Measurements from ENCODE around the gene GJD3.

GJD3 gene

DNA sequence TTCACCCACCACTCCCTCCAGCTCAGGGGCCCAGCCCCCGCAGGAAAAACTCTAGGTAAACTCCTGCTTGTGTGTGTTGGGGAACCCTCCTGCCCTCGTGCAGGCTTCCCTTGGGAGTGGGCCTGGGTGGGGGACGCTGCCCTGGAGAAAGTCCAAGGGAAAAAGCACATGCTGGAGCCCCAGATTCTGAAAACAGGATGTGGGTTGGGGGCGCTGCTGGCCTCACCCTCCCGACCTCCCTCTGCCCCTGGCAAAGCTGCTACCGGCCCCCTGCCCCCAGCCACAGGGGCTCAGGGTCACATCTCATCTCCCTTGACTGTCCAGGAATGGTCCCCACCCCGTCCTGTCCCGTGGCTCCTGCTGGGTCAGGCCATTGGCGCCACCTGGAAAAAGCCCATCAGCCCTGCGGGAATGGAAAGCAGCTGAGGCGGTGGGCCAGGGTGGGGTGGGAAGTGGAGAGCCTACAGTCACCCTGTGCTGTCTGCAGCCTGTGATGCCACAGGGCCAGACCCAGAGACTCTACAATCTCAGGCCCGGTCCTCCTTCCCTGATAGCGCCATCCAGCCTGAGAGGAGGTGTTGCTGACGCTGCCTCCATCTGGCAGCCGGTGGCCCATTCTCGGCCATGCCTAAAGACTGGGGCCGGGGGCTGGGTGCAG lies 2.5 kb upstream of the GJD3 start:
- no peak for DNase-seq

DNA sequence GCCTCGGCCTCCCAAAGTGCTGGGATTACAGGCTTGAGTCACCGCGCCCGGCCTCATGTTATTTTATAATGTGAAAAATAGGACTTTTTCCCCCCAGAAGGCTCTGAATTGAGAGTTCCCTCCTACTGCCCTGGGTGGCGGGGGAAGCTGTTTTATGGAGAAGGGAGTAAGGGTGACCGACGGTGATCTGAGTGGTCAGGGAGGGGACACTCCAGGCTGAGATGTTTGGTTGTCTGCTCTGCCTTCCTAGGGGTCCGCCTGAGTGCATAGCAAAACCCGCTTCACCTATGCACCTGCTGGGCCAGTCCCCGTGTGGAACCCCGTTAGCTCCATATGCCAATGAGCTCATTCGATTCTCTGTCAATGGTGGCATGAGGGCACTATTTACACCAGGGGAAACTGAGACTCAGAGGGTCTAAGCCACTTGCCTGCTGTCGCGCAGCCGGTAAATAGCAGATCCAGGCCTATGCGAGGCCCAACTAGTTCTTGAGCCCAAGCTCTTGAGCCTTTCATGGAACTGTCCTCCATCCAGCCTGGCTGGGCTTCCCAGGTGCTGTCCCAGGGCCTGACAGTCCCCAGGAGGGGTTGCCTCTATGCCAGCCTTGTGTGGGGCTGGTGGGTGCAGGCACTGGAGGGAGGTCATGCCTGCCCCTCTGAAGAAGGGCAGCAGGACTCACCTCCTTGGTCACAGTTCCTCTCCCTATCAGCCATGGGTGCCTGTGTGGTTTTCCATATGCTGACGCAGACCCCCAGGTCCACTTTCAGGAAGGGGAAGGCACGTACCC lies 1.7 kb upstream of the GJD3 start:
- DNase-seq: no peak

DNA sequence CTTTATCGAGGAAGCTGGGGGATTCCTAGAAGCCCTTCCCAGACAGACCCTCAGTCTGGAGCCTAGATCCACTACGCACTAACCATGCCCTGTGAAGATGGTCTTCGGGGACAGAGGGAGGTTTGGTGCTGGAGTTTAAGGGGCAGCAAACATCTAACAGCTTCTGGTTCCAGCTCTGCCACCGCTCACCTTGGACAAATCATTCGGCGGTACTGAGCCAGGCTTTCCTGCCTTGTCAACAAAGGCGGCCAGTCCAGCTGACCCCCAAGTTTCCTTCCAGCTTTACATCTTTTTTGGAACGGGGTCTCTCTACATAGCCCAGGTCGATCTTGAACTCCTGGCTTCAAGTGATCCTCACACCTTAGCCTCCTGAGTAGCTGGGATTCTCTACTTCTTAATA lies 369 bp upstream of the GJD3 start:
- DNase-seq: no peak

DNA sequence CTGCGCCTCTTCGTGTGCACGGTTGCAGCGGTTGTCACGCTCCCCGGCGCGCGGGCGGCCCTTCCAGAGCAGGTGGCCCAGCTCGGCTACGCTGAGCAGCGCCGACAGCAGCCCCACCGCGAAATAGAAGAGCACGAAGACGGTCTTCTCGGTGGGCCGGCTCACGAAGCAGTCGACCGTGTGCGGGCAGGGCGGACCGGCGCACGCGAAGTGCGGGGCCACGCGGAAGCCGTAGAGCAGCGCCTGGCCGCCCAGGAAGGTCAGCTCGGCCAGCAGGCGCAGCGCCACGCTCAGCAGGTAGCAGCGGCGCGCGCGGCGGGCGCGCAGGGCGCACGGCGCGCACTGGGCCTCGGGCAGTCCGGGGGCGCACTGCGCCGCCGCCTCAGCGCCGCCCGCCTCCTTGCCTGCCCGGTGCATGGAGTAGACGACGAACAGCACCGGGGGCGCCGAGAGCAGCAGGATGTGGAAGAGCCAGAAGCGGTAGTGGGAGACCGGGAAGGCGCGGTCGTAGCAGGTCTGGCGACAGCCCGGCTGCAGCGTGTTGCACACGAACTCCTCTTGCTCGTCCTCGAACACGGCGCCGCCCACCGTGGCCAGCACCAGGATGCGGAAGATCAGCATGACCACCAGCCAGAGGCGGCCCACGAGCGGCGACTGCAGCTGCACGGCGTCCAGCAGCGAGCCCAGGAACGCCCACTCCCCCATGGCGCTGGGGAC lies 1.3 kb downstream of the GJD3 start:
- no peak for DNase-seq

DNA sequence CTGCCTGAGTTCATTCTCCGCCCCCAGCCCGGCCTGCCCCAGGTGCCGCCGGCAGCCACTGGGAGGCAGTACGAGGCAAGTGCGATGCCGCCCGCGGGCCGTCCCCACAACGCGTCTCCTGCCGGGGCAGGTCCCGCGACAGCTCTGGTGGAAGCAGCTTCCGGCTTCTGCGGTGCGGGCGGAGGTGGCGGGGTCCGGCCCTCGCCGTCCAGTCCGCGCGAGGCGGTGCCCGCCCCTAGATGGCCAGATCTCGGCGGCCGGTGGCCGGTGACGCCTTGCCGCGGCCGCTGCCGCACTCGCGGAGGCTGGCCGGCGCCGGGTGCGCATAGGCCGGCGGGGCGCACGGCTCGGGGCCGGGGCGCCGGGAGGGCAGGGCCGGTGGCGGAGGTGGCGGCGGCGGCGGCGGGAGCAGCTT lies 1.8 kb downstream of the GJD3 start:
- DNase-seq: peak; percentile 58

DNA sequence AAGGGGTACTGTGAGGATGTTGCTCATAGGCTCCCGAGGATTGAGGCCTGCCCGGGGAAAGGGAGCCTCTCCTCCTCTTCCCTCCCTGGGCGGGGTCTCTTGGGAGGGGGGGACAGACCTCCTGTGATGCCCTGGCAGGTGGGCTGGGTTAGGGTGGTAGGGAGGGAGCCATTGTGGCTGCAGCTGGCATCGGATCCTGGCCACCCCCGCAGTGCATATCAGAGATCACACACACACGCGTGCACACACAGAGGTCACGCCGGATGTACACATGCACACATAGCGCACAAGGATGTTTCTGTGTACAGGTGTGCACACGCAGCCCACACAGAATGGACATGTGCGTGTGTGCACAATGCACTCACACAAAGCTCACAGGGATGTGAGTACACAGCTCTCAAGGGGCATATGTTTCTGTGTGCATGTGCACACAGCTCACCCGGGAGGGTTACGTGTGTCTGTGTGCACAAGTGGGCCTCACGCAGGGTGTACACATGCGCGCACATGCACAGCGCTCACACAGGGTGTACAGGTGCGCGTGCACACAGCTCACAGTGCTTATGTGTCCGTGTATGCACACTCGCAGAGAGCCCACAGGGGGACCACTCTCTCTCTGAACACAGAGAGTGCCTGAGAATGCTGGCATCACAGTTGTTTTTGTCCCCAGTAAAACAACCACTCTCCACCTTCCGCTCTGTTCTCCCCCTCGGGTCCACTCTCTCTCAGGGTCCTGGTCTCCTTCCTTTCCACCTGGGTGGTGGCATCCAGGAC lies 2.4 kb downstream of the GJD3 start:
- DNase-seq: no peak

DNA sequence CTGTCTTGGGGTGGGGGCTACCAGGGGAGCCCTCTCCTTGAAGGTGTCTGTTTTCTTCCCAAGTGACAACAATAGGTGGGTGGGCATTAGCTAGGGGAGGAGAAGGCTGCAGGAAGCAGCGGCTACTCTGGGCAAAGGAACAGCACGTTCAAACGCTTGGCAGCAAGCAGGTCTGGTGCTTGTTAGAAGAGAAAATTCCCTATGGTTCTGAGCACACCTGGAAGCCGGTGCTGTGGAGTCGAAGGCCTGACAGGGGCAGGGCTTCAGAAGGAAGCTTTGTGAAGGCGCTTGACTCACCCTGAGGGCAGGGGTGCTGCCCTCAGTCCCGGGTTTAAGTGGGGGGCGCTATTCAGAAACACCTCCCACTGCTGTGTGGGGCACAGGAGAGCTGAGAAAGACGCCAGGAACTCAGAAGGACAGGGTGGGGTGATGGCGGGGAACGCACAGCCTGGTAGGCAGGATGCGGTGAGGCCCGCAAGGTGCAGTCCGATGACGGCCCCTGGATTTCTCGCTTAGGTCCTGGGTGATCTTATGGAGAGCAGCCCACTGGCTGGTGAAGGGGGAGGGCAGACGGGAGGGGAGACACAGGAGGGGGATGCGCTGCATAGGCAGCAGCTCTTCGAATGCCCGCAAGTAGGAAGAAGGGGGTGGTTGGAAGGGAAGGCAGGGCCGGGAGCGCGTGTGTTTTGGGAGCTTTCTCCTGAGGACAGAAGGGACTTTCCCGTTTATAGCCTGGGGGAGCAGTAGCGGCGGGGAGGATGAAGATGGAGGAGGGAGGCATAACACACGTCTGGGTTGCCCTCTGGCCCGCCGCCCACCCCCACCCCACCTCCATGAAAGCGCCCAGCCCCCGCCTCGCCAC lies 3.2 kb downstream of the GJD3 start:
- DNase-seq: no peak

DNA sequence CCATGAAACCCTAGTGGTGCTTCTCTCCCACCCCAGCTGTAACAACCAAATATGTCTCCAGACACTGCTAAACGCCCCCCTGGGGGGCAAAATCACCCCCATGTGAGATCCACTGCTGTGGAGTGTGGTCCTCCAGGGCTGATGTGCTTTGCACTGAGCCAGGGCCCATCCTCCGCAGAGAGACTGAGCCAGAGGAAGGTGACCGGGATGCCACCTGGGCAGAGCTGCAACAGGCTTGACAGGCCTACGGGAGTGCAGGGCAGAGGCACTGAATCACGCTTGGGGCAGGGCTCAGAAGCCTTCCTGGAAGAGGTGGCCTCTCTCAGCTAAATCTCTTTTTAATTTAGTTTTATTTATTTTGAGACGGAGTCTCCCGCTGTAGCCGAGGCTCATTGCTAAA lies 4.4 kb downstream of the GJD3 start:
- DNase-seq: no peak

DNA sequence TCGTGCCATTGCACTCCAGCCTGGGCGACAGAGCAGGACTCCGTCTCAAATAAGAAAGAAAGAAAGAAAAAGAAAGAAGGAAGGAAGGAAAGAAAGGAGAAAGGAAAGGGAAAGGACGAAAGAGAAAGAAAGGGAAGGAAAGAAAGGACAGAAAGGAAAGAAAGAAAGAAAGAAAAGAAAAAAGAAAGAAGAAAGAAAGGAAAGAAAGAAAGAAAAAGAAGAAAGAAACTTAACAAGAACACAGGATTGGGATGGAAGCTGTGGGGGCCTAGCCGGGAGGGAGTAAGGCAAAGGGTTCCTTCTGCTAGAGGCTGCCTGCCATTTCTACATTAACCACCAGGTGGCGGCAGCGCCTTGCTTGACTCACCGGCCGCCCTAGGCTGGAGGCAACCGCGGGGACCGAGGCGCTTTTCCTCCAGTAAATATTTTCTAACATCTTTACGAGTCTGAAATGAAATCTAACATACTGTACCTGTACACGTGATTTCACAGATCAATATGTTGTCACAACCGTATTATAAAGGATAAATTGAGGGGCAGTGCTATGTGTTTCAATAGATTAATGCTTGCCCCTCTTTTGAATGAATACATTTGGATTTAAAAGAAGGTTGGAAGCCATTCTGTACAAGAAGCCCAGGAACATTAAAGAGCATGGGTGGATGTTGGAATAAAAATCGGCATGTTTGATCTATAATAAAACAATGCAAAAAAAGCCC lies 6.1 kb downstream of the GJD3 start:
- DNase-seq: peak; percentile 78

DNA sequence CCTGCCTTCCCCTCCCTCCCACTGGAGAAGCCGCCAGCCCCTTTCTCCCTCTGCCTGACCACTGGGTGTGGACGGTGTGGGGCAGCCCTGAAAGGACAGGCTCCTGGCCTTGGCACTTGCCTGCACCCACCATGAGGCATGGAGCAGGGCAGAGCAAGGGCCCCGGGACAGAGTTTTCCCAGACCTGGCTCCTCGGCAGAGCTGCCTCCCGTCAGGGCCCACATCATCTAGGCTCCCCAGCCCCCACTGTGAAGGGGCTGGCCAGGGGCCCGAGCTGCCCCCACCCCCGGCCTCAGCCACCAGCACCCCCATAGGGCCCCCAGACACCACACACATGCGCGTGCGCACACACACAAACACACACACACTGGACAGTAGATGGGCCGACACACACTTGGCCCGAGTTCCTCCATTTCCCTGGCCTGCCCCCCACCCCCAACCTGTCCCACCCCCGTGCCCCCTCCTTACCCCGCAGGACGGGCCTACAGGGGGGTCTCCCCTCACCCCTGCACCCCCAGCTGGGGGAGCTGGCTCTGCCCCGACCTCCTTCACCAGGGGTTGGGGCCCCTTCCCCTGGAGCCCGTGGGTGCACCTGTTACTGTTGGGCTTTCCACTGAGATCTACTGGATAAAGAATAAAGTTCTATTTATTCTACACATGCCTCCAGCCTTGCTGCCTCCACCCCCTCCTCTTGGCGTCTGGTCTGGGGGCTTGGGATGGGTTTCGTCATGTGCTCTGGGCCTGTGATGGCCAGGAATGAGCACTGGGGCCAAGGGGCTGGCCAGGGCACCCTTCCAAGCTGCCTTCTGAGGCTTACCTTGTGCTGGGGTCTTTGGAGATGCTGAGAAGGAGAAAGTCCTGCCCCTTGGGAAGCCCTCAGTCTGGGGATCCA lies 7.3 kb downstream of the GJD3 start:
- DNase-seq: no peak

DNA sequence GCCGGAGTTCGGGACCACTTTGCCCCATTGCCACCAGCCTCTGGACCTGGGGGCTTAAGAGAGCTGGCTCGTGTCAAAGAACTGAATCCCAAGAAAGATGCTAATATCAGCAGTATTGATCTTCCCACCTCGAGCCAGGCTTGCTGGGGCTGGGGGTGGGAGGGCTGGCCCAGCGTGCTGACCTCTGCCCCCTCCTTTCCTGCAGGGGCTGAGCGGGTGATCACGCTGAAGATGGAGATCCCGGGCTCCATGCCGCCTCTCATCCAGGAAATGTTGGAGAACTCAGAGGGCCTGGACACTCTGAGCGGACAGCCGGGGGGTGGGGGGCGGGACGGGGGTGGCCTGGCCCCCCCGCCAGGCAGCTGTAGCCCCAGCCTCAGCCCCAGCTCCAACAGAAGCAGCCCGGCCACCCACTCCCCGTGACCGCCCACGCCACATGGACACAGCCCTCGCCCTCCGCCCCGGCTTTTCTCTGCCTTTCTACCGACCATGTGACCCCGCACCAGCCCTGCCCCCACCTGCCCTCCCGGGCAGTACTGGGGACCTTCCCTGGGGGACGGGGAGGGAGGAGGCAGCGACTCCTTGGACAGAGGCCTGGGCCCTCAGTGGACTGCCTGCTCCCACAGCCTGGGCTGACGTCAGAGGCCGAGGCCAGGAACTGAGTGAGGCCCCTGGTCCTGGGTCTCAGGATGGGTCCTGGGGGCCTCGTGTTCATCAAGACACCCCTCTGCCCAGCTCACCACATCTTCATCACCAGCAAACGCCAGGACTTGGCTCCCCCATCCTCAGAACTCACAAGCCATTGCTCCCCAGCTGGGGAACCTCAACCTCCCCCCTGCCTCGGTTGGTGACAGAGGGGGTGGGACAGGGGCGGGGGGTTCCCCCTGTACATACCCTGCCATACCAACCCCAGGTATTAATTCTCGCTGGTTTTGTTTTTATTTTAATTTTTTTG lies 8.5 kb downstream of the GJD3 start:
- no peak for DNase-seq

DNA sequence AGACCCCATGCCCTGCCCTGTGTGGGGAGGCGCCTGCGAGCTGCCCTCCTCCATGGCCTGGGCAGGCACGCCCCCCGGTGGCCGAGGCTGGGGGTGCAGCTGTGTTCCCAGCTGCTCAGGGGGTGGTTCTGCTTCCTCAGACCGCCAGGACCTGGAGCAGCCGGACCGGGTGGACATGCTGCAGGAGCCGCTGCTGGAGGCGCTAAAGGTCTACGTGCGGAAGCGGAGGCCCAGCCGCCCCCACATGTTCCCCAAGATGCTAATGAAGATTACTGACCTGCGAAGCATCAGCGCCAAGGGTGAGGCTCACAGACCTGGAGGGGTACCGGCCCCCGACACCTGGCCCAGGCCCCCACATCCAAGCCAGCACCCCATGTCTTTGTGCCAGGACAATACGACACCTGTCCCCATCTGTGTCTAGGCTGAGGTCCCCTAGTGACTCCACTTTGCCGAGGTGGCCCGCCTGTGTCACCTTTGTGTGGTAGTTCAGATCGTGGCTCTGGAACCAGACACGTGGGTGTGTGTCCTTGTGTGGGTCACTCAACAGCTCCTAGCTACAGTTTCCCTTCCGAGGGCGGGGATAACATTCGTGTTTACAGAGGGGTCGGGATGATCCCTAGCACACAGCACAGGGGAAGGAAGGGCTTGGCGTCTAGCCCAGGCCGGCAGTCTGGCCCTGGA lies 9.3 kb downstream of the GJD3 start:
- no peak for DNase-seq

DNA sequence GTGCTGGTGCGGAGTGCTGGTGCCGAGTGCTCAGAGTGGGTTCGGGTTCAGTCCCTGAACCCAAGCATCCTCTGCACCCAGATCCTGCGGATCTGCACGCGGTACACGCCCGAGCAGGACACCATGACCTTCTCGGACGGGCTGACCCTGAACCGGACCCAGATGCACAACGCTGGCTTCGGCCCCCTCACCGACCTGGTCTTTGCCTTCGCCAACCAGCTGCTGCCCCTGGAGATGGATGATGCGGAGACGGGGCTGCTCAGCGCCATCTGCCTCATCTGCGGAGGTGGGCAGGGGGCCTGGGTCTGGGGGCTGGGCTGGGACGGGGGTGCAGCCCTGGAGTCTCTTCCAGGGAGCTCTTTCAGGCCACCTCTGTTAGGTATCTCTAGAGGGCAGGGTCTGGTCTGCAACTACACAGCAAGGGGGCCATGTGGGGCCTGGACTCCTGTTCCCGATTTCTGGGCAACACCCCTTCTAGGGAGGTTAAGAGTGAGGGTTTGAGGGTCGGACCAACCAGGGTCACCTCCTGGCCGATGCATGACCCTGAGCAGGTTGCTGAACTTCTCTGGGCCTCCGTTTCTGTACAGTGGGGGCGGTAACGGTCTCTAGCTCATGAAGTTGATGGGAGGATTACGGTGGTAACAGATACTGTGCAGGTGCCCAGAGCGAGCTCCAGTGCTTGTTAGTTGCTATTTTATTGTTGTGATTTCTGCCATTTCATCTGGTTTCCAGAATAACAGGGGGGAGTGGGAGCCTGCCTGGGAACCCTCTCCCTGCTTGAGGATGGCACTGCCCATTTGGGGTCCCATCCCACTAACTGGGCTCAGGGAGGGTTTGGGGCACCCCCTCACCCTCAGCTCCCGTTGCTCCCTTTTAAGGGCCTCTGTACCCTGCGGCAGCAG lies 10.1 kb downstream of the GJD3 start:
- DNase-seq: no peak

DNA sequence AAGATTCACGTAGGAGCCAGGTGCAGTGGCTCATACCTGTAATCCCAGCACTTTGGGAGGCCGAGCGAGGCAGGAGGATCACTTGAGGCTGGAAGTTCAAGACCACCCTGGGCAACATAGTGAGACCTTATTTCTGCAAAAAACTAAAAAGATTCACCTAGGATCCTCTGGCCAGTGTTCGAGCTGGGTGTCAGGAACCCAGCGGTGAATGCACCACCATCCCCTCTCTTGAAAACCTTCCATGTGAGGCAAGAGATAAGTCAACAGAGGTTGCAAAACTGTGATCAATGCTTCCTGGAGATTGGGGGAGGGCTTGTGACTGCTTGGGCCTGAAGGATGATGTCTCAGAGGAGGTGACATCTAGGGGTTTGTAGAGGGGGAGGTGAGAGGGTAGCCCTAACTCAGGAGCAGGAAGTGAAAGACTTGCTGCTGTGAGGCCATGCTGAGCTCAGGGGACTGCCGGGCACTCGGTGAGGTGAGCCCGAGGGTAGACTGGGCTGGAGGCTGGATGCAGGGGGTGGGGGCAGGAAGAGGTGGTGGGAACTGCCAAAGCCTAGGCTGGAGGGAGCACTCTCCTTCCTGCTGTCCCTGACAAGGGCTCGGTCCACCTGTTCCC lies 11.7 kb downstream of the GJD3 start:
- no peak for DNase-seq

DNA sequence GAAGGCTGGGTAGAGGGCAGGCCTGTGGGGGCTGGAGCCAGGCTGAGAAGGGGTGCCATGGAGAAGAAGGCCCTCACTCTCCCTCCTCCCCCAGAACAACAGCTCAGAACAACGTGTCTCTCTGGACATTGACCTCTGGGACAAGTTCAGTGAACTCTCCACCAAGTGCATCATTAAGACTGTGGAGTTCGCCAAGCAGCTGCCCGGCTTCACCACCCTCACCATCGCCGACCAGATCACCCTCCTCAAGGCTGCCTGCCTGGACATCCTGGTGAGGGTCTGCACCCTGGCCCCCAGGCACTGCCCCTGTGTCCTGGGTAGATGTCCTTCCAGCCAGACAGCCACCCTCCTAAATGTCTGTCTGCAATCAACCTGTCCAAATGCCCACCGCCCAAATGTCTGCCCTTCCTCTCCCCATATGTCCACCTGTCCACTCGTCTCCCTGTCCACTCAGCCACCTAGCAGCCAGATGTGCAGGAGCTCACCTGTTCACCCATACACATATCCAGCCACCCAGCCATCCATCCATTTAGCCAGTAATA lies 12.2 kb downstream of the GJD3 start:
- DNase-seq: no peak

DNA sequence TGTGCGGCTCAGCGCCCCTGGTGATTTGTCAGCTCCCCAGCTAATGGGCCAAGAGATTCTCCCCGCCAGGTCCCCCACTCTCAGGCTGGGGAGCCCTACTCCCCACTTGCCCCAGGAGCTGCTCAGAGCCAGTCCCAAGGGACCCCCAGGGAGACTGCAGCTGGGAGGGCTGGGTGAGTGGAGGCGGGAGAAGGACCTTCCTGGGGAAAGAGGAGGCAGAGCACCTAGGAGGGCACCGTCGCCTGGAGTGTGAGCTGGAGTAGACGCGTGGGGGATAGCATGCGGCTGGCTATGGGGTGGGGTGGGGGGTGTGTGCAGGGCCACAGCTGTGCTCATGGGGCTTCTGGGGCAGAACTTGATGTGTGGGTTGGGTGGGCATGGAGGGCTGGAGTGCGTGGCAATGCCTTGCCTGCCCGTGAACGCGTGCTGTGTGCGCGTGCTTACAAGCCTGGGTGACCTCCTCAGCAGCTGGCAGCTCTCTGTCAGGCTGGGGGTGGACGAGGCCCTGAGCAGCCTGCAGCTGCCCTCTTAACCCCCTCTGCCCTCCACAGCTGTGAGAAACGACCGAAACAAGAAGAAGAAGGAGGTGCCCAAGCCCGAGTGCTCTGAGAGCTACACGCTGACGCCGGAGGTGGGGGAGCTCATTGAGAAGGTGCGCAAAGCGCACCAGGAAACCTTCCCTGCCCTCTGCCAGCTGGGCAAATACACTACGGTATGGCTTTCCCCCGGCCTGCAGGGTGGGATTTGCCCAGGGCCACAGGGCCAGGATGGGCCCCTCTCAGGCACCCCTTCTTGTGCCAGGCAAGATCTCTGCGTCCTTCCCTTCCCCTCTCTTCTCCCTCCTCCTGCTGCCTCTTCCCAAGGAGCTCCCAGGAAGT lies 12.9 kb downstream of the GJD3 start:
- DNase-seq: no peak
